Body of pancreas (tissue), 4 donors: ENCODE results near the gene PPP2R5B. TPM values are rescaled to one million over a fixed set of nuclear protein-coding genes. Genes with fewer than 3 reads are reported as not detected.

Experiments used
- ATAC-seq: fragments of 150-250 bp; one replicate; pipeline ENCODE4 v1.9.1; 2016
- DNase-seq, 4 donors: peaks; one replicate each; pipeline ENCODE4 v3.0.0-alpha.2; 2019
- H3K27ac ChIP-seq, 4 donors: fragments of 200-600 bp; sonication (generic); 1 replicate in 3 of 4; 2 replicates in 1 of 4; pipeline versions ENCODE4 v1.5.1 to v1.6.1; 2016 to 2019; ENCODE audit warnings: mild to moderate bottlenecking in 1 of 4, mixed read lengths in 1 of 4, moderate library complexity in 1 of 4
- H3K27me3 ChIP-seq, 2 donors: fragments of 200-600 bp; sonication (generic); one replicate each; pipeline ENCODE4 v1.6.0; 2016; ENCODE audit warnings: mild to moderate bottlenecking in 1 of 2
- H3K36me3 ChIP-seq, 2 donors: fragments of 200-600 bp; sonication (generic); replicated peaks in 1 of 2; 2 replicates each; pipeline ENCODE4 v1.5.1; 2016; ENCODE audit warnings: low read depth in 2 of 2; ENCODE audit not compliant: insufficient read depth in 1 of 2
- H3K4me1 ChIP-seq: fragments of 200-600 bp; sonication (generic); one replicate; pipeline ENCODE4 v1.6.0; 2016
- H3K4me3 ChIP-seq, 2 donors: fragments of 200-600 bp; sonication (generic); 1 replicate in 1 of 2; 2 replicates in 1 of 2; pipeline ENCODE4 v1.5.1; 2016 to 2019
- H3K9me3 ChIP-seq, 3 donors: fragments of 200-600 bp; sonication (generic); 1 replicate in 2 of 3; 2 replicates in 1 of 3; pipeline ENCODE4 v1.5.1; 2016
- POLR2A ChIP-seq, 3 donors: fragments of 450-650 bp; IDR thresholded peaks; one replicate each; pipeline ENCODE4 v1.6.1; 2016; ENCODE audit warnings: antibody characterized with exemption in 3 of 3, mild to moderate bottlenecking in 2 of 3
- WGBS, 2 donors: methylation state at CpG; one replicate each; pipeline ENCODE4 v1.1.5; 2017; 5-methylcytosine and 5-hydroxymethylcytosine counted together
- intact Hi-C: fragments of 100-400 bp; cut with DNase I; formaldehyde crosslinking; loops from one replicate; pipeline ENCODE4 v1.15.1; 2023
- total RNA-seq, 2 donors: library from RNA; depleted of rRNA; stranded (reverse); fragments of >200 nt; gene quantifications; one replicate each; pipeline ENCODE4 v1.1.0, GENCODE V29; 2016
- TF ChIP-seq, protein P1 (sequence below), 7 experiments: fragments of 450-650 bp in 4 of 7; fragments of 200-600 bp in 3 of 7; sonication (generic) in 3 of 7; IDR thresholded peaks; one replicate each; pipeline ENCODE4 v1.5.1; 2016 to 2019; ENCODE audit warnings: antibody characterized with exemption in 7 of 7

Gene PPP2R5B
- 10 to 100 TPM; 12.7 to 35.6 TPM for total RNA-seq

DNA sequence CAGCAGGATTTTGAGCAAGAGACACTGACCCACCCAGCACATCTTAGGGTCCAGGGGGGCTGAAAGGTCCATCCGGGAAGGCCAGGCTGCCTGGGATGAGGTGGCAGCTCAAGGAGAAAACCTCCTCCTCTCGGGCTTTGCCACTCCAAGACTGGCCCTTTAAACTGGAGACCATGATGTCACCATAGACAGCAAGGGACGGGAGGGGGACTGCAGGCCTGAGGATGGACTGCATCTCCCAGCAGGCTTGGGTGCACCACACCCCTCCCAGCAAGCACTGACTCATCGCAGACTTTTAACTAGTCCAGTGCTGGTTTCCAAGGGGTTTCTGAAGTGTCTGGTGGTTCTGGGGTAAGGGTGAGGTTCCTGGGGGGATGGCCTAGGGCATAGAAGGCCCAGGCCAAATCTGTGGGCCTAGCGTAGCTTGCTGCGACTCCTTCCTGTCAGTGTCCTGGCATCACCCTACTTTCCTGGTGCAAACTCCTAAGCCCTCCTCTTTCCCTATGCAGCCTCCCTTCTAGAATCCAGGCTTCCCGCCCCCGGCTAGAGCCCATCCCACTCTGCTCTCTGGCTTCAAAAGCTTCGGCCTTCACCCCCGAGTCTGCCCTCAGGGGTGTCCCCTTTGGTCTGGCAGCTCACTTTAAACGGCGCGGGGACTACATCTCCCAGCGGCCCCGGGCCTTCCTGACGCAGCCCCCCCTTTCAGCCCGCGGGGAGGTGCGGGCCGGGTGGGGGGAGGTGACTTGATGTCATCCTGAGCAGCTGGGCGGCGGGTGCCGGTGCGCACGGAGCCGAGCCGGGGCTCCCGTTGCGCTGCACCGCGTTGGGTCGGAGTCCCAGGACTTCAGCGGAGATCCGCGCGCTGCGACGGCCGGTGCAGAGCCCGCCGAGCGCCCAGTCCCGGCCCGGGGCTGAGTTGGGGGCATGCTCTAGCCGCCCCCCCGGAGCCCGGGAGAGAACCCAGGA lies at the start of gene PPP2R5B:
Gene PPP2R5B (plus strand): TSS at position 746 of the 966 bp plus-strand sequence. CDS start 1,046 bp downstream, outside the sequence.
- ATAC-seq (peak; percentile 96), DNase-seq (peak; percentile 95 to 98 (median 97))
- 0% methylated on average over 11 to 41 of the region's 47 CpGs for WGBS, 2 donors
- Histone ChIP-seq H3K9me3 (no peaks in the 10 kb centered on the region), H3K27me3 (no peaks in the 10 kb centered on the region), H3K36me3 (no peaks in the 10 kb centered on the region), H3K4me3 (peak within 1 kb of the TSS; percentile 78 to 98), H3K4me1 (peaks cover 20% of the 10 kb centered on the region), H3K27ac (peak within 1 kb of the TSS; percentile 85 to 100 (median 93))
- TF ChIP-seq, protein P1, sequence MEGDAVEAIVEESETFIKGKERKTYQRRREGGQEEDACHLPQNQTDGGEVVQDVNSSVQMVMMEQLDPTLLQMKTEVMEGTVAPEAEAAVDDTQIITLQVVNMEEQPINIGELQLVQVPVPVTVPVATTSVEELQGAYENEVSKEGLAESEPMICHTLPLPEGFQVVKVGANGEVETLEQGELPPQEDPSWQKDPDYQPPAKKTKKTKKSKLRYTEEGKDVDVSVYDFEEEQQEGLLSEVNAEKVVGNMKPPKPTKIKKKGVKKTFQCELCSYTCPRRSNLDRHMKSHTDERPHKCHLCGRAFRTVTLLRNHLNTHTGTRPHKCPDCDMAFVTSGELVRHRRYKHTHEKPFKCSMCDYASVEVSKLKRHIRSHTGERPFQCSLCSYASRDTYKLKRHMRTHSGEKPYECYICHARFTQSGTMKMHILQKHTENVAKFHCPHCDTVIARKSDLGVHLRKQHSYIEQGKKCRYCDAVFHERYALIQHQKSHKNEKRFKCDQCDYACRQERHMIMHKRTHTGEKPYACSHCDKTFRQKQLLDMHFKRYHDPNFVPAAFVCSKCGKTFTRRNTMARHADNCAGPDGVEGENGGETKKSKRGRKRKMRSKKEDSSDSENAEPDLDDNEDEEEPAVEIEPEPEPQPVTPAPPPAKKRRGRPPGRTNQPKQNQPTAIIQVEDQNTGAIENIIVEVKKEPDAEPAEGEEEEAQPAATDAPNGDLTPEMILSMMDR (IDR thresholded peaks at IDR 0.05), result peak in 2 of 7 experiments; percentile 7 to 33
- TF ChIP-seq POLR2A (IDR thresholded peaks at IDR 0.05), result peak; percentile 82 to 85 (median 84)
- intact Hi-C loops, result no loop called here

DNA sequence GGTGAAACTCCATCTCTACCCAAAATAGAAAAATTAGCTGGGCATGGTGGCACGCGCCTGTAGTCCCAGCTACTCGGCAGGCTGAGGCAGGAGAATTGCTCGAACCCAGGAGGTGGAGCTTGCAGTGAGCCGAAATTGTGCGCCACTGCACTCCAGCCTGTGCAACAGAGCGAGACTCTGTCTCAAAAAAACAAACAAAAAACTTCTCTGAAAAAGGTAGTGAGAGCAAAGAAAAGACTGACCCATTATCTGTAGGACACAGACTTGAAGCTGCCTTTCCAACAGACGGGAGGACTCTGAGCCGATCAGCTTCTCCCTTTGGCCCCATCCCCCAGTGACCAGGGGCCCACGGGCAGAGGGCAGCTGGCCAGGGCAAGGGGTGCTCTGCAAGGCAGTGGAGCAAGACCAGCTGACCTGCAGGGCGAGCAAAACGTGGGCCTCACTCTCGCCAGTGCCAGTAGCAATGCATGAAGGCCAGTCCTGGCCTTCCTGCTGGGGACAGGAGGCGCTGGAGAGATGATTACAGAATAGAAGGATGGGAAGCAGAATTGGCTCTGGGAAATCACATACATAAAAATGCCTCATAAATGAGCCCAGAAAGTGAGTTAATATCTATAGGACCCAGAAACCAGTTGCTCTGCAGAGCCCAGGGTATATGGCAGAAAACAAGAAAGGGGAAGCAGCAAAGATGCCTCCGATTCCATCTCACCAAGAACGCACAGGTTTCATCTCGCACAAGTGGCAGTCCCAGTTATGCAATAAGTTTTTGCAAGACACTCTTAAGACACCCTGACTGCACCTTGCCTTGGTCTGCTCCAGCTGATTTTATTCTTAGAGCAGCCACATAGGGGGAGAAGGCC lies 48.9 kb upstream of the PPP2R5B start:
- 79 to 81% methylated on average over 17 of the region's 17 CpGs for WGBS, 2 donors
- Histone ChIP-seq H3K4me1 (peaks cover 46% of the 10 kb centered on the region), H3K9me3 (no peaks in the 10 kb centered on the region), H3K27me3 (no peaks in the 10 kb centered on the region), H3K36me3 (no peaks in the 10 kb centered on the region), H3K4me3 (no peak overlapping the region), H3K27ac (no peak overlapping the region)
- intact Hi-C loops, result no loop called here
- DNase-seq (no peak), ATAC-seq (no peak)
- TF ChIP-seq POLR2A (IDR thresholded peaks at IDR 0.05), result no peak
- TF ChIP-seq, protein P1 (IDR thresholded peaks at IDR 0.05), result no peak

- WGBS, 2 donors, result 53 to 57% methylated on average over 9 to 11 of the region's 11 CpGs
- H3K4me1 ChIP-seq, result peaks cover 39% of the 10 kb centered on the region
- TF ChIP-seq, protein P1 (IDR thresholded peaks at IDR 0.05), result no peak
- TF ChIP-seq POLR2A (IDR thresholded peaks at IDR 0.05), result no peak
Measured at GRCh38 chr11:64876229-64876750, 48.2 kb upstream of the PPP2R5B start.

DNA sequence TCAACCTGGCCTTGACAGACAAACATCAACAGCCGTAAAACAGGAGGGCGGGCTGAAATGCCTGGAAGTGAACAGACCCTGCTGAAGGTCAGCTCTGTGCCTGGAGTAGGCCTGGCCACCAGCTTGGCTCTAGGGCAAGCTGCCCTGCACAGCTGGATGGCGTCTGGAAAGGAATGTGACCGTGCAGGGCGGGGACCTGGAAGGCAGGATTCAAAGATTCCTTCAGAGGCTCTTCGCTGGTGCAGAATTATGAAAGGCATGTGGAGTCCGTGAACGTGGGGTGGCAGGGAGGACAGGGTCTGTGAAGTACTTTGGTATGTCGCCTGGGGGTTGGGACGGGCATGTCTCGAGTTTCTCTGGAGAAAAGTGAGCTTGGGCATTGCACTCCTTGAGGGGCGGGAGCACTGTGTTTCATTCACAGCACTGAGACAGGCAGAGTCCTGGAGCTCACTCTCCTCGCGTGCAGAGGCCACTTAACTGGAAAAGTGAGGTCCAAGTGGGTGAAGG lies 47.6 kb upstream of the PPP2R5B start:
- Histone ChIP-seq H3K4me1 (peaks cover 39% of the 10 kb centered on the region), H3K4me3 (no peak overlapping the region), H3K9me3 (no peaks in the 10 kb centered on the region), H3K27me3 (no peaks in the 10 kb centered on the region), H3K36me3 (no peaks in the 10 kb centered on the region), H3K27ac (peak overlapping the region; percentile 51 to 91 (median 82))
- WGBS, 2 donors, result 4 to 11% methylated on average over 10 to 14 of the region's 14 CpGs
- peak; percentile 13 for ATAC-seq
- TF ChIP-seq POLR2A (IDR thresholded peaks at IDR 0.05), result no peak
- peak; percentile 46 to 73 (median 63) for DNase-seq
- intact Hi-C loops, result no loop called here

More at GRCh38 chr11:64876229-64876750, 48.2 kb upstream of the PPP2R5B start:
- H3K36me3 ChIP-seq, result no peaks in the 10 kb centered on the region
- intact Hi-C loops, result no loop called here
- H3K9me3 ChIP-seq, result no peaks in the 10 kb centered on the region
- H3K4me3 ChIP-seq, result no peak overlapping the region
- peak overlapping the region in 3 of 4 donors; percentile 74 to 91 (median 90) for H3K27ac ChIP-seq
- ATAC-seq (no peak), DNase-seq (no peak)
- H3K27me3 ChIP-seq, result no peaks in the 10 kb centered on the region
